WTC11 (cell line): Measurements from ENCODE around the gene LIN7C. TPM values are rescaled to one million over a fixed set of nuclear protein-coding genes. Genes with fewer than 3 reads are reported as not detected.

ENCODE experiments used
- ATAC-seq: fragments of 200-7000 bp; cut with Tn5 transposase; 2 replicates; pipeline ENCODE4 v1.10.0; 2021; ENCODE audit warnings: mild to moderate bottlenecking, moderate library complexity
- CTCF ChIA-PET: fragments of 300-600 bp; sonication (Branson Sonifier 250); formaldehyde crosslinking; loops from one replicate; lab custom pipeline; 2021; ENCODE audit warnings: antibody characterized with exemption; lab: Charles Lee
- POLR2A ChIA-PET: fragments of 350-600 bp; sonication (Branson Sonifier 250); formaldehyde crosslinking; loops from one replicate; lab custom pipeline; 2021; ENCODE audit warnings: antibody characterized with exemption; lab: Charles Lee
- DNase-seq: peaks from one replicate; pipeline ENCODE4 v3.0.0; 2021; ENCODE audit warnings: low spot score
- H3K27ac Mint-ChIP-seq: 2 replicates; pipeline ENCODE4 v1.8.0; 2021; ENCODE audit warnings: mixed read lengths
- H3K27me3 Mint-ChIP-seq: 2 replicates; pipeline ENCODE4 v1.8.0; 2021; ENCODE audit warnings: low read depth, mild to moderate bottlenecking, moderate library complexity, mixed read lengths
- H3K36me3 Mint-ChIP-seq: 2 replicates; pipeline ENCODE4 v1.8.0; 2021; ENCODE audit warnings: mixed read lengths
- H3K4me1 Mint-ChIP-seq: 2 replicates; pipeline ENCODE4 v1.8.0; 2022; ENCODE audit warnings: mixed read lengths
- H3K4me3 Mint-ChIP-seq: 2 replicates; pipeline ENCODE4 v1.8.0; 2021; ENCODE audit warnings: mild to moderate bottlenecking, moderate library complexity, mixed read lengths
- H3K9me3 Mint-ChIP-seq: 2 replicates; pipeline ENCODE4 v1.8.0; 2021; ENCODE audit warnings: mixed read lengths
- ATF2 ChIP-seq: sonication (generic); formaldehyde crosslinking; IDR thresholded peaks from 2 replicates; pipeline ENCODE4 v1.8.1; 2022; ENCODE audit warnings: low read depth, missing genetic modification reagents, borderline replicate concordance
- CREM ChIP-seq: sonication (generic); formaldehyde crosslinking; IDR thresholded peaks from 2 replicates; pipeline ENCODE4 v1.8.1; 2022; ENCODE audit warnings: mild to moderate bottlenecking, missing genetic modification reagents, moderate library complexity
- ERG ChIP-seq: fragments of 250-450 bp; sonication (Bioruptor Pico); IDR thresholded peaks from 2 replicates; pipeline ENCODE4 v1.8.0; 2021; ENCODE audit warnings: mild to moderate bottlenecking
- ETV6 ChIP-seq: sonication (generic); formaldehyde crosslinking; IDR thresholded peaks from 2 replicates; pipeline ENCODE4 v1.8.1; 2022; ENCODE audit warnings: mild to moderate bottlenecking, missing genetic modification reagents
- NR2C2 ChIP-seq: sonication (generic); formaldehyde crosslinking; IDR thresholded peaks from 2 replicates; pipeline ENCODE4 v1.8.0; 2022; ENCODE audit warnings: mild to moderate bottlenecking, missing genetic modification reagents
- SP1 ChIP-seq: sonication (generic); formaldehyde crosslinking; conservative IDR thresholded peaks from 2 replicates; pipeline ENCODE4 v1.8.1; 2022; ENCODE audit warnings: missing genetic modification reagents
- TEAD1 ChIP-seq: sonication (generic); formaldehyde crosslinking; IDR thresholded peaks from 2 replicates; pipeline ENCODE4 v1.8.0; 2022; ENCODE audit warnings: mild to moderate bottlenecking, missing genetic modification reagents
- ZBTB21 ChIP-seq: sonication (generic); formaldehyde crosslinking; IDR thresholded peaks from 2 replicates; pipeline ENCODE4 v1.8.1; 2023; ENCODE audit warnings: mild to moderate bottlenecking, missing genetic modification reagents, borderline replicate concordance
- microRNA-seq: library from miRNA; unstranded; fragments of <30 nt; microRNA quantifications from one replicate; pipeline ENCODE4 v1.2.0, GENCODE V29; 2022; ENCODE audit warnings: borderline number of aligned reads
- total RNA-seq: library from RNA; stranded (reverse); gene quantifications from 3 replicates; pipeline ENCODE4 v1.2.3, GENCODE V29; 2021

Gene LIN7C
- total RNA-seq, 1 experiment from 2014 or later = 39.4 TPM

DNA sequence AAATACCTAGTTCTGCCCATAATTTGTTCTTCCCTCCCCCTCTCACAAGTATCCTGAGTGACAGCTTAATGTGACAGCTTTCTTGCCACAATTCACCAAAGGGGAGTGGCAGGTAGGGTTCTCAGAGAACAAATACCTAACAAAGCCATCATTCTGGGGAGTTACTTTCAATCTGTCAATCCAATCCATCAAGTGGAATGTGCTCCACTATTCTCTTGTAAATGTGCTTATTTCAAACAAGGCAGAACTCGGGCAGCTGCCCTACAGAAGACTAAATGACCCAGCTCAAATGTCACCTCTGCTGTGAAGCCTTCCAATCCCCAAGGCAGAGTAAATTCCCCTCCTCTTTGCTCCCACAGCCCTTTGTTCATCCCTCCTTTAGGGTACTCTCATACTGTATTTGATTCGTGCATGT is 61.8 kb downstream of the LIN7C start:
- DNase-seq = peak; percentile 57
- Mint-ChIP-seq H3K4me1 (peaks cover 69% of the 10 kb centered on the region), H3K36me3 (peaks cover 10% of the 10 kb centered on the region), H3K27me3 (no peaks in the 10 kb centered on the region), H3K27ac (peak overlapping the region; percentile 95), H3K4me3 (peak overlapping the region; percentile 64), H3K9me3 (no peaks in the 10 kb centered on the region)
- ChIA-PET POLR2A (interaction anchor here (1.2 to 1.7 kb wide), 3 partner anchors 11 to 82 kb away, joined by 4 to 5 read pairs (median 5); partner anchors contain the start of genes CCDC34 and LGR4), CTCF (interaction anchor here (0.9 to 2.7 kb wide), 8 partner anchors 20 to 148 kb away, joined by 3 to 14 read pairs (median 4); partner anchors contain the start of gene LGR4)
- no peak for TF ChIP-seq NR2C2 (CRISPR knock-in tag)
- 0 out of 2 replicates have a peak, but pooled peaks have one; percentile 27 for TF ChIP-seq ZBTB21 (CRISPR knock-in tag)
- TF ChIP-seq ATF2 = no peak
- no peak for TF ChIP-seq CREM
- peak; percentile 38; the same call in 1 of the 2 replicates for TF ChIP-seq TEAD1
- TF ChIP-seq ERG (CRISPR knock-in tag) = no peak
- 0 out of 2 replicates have a peak, but pooled peaks have one; percentile 14 for TF ChIP-seq ETV6
- peak; percentile 23; the same call in 1 of the 2 replicates for TF ChIP-seq SP1 (CRISPR knock-in tag)
- ATAC-seq = peak; percentile 92

Small RNA genes lying within 50 kb of the gene (microRNA-seq; reads per million reads assigned to microRNA genes)
- not detected for gene MIR8087

Other genes starting within 250 kb of the LIN7C start
- 18.9 to 23.7 TPM (median 22.8 TPM) in 3 replicates for gene CCDC34, start 143.6 kb downstream of the LIN7C start, total RNA-seq
- gene LGR4, start 34.0 kb downstream of the LIN7C start, total RNA-seq = 47.8 to 53.8 TPM (median 51.1 TPM) in 3 replicates
- 4.6 to 5.0 TPM (median 4.8 TPM) in 3 replicates for gene BDNF, start 193.7 kb upstream of the LIN7C start, total RNA-seq